ENCODE data around the gene MAGOH. TPM values are rescaled to one million over a fixed set of nuclear protein-coding genes. Genes with fewer than 3 reads are reported as not detected.
A peak's percentile ranks its signal among the peaks of the same experiment; 100 is the strongest.

The MAGOH gene
- total RNA-seq, 4 donors from 2014 or later: 5.0 to 48.6 (median 23.5) TPM

- Histone ChIP-seq H3K27me3 (no peaks in the 10 kb centered on the region), H3K4me1 (no peaks in the 10 kb centered on the region), H3K27ac (no peak overlapping the region), H3K36me3 (no peaks in the 10 kb centered on the region), H3K4me3 (no peak overlapping the region), H3K9me3 (no peaks in the 10 kb centered on the region)
- WGBS, 2 donors (ENCODE audit: low coverage in 1 of 2): 89% methylated on average over 8 of the region's 8 CpGs; no CpG with 5 or more reads in 1 of the 2 donors
- intact Hi-C loops (cut with DNase I; ENCODE audit: low total_unique reads): no loop called here
- in situ Hi-C loops (cut with MboI; ENCODE audit: low pct_ligation_motif_present in 1 of 4, low pct_unique_long_range_greater_than_20kb in 1 of 4, low sequenced_read_pairs in 3 of 4): loop anchor here in 2 of 4 donors (10.0 to 25.0 kb wide), 2 partner anchors 114 to 482 kb away; no protein-coding TSS in a partner anchor
- TF ChIP-seq EP300 (IDR thresholded peaks at IDR 0.05; ENCODE audit: low read depth) (no peak), CTCF (IDR thresholded peaks at IDR 0.05) (no peak), POLR2A (IDR thresholded peaks at IDR 0.05) (no peak), POLR2AphosphoS5 (IDR thresholded peaks at IDR 0.05) (no peak)
- no peak for DNase-seq
These were observed 42.2 kb upstream of the MAGOH start for GRCh38 chr1:53280496-53280895.

GRCh38 chr1:53279296-53280200 lies 41.2 kb upstream of the MAGOH start:
- in situ Hi-C loops (cut with MboI; ENCODE audit: low pct_ligation_motif_present in 1 of 4, low pct_unique_long_range_greater_than_20kb in 1 of 4, low sequenced_read_pairs in 3 of 4): loop anchor here (5.0 to 25.0 kb wide), 4 partner anchors 108 to 483 kb away; no protein-coding TSS in a partner anchor
- no peak overlapping the region for H3K4me3 ChIP-seq
- TF ChIP-seq CTCF (IDR thresholded peaks at IDR 0.05): no peak
- no peak for TF ChIP-seq POLR2AphosphoS5 (IDR thresholded peaks at IDR 0.05)
- no peak for TF ChIP-seq EP300 (IDR thresholded peaks at IDR 0.05; ENCODE audit: low read depth)
- intact Hi-C loops (cut with DNase I; ENCODE audit: low total_unique reads): loop anchor here (2.0 kb wide), 1 partner anchor 113 kb away; no protein-coding TSS in a partner anchor
- H3K27ac ChIP-seq: no peak overlapping the region
- 91 to 95% methylated on average over 3 to 13 of the region's 14 CpGs for WGBS, 2 donors (ENCODE audit: low coverage in 1 of 2)
- no peaks in the 10 kb centered on the region for H3K27me3 ChIP-seq
- H3K4me1 ChIP-seq: no peaks in the 10 kb centered on the region
- H3K36me3 ChIP-seq: no peaks in the 10 kb centered on the region
- no peaks in the 10 kb centered on the region for H3K9me3 ChIP-seq
- DNase-seq: no peak

- intact Hi-C loops (cut with DNase I; ENCODE audit: low total_unique reads): loop anchor here (2.0 kb wide), 1 partner anchor 114 kb away; no protein-coding TSS in a partner anchor
- 19 to 33% methylated on average over 4 to 8 of the region's 8 CpGs for WGBS, 2 donors (ENCODE audit: low coverage in 1 of 2)
- TF ChIP-seq POLR2AphosphoS5 (IDR thresholded peaks at IDR 0.05): no peak
- TF ChIP-seq POLR2A (IDR thresholded peaks at IDR 0.05): no peak
- TF ChIP-seq CTCF (IDR thresholded peaks at IDR 0.05): peak; percentile 89 to 97 (median 90)
These were observed 40.0 kb upstream of the MAGOH start for GRCh38 chr1:53278298-53278725.

GRCh38 chr1:53277326-53277725 lies 39.0 kb upstream of the MAGOH start:
- intact Hi-C loops (cut with DNase I; ENCODE audit: low total_unique reads): no loop called here
- H3K27me3 ChIP-seq: no peaks in the 10 kb centered on the region
- no peak for TF ChIP-seq EP300 (IDR thresholded peaks at IDR 0.05; ENCODE audit: low read depth)
- TF ChIP-seq CTCF (IDR thresholded peaks at IDR 0.05): no peak
- TF ChIP-seq POLR2A (IDR thresholded peaks at IDR 0.05): no peak
- no peak for TF ChIP-seq POLR2AphosphoS5 (IDR thresholded peaks at IDR 0.05)
- no peak overlapping the region for H3K4me3 ChIP-seq
- no peak overlapping the region for H3K27ac ChIP-seq
- H3K4me1 ChIP-seq: no peaks in the 10 kb centered on the region
- H3K36me3 ChIP-seq: no peaks in the 10 kb centered on the region
- DNase-seq: no peak
- no peaks in the 10 kb centered on the region for H3K9me3 ChIP-seq
- in situ Hi-C loops (cut with MboI; ENCODE audit: low pct_ligation_motif_present in 1 of 4, low pct_unique_long_range_greater_than_20kb in 1 of 4, low sequenced_read_pairs in 3 of 4): loop anchor here in 3 of 4 donors (5.0 to 25.0 kb wide), 3 partner anchors 110 to 485 kb away; no protein-coding TSS in a partner anchor
- 100% methylated on average over 5 of the region's 5 CpGs; no CpG with 5 or more reads in 1 of the 2 donors for WGBS, 2 donors (ENCODE audit: low coverage in 1 of 2)

More at GRCh38 chr1:53278298-53278725, 40.0 kb upstream of the MAGOH start:
- no peaks in the 10 kb centered on the region for H3K27me3 ChIP-seq
- no peaks in the 10 kb centered on the region for H3K9me3 ChIP-seq
- H3K27ac ChIP-seq: no peak overlapping the region
- in situ Hi-C loops (cut with MboI; ENCODE audit: low pct_ligation_motif_present in 1 of 4, low pct_unique_long_range_greater_than_20kb in 1 of 4, low sequenced_read_pairs in 3 of 4): loop anchor here in 3 of 4 donors (5.0 to 25.0 kb wide), 3 partner anchors 109 to 484 kb away; no protein-coding TSS in a partner anchor
- H3K4me1 ChIP-seq: no peaks in the 10 kb centered on the region
- DNase-seq: peak; percentile 66
- no peak overlapping the region for H3K4me3 ChIP-seq
- H3K36me3 ChIP-seq: no peaks in the 10 kb centered on the region

All from transverse colon (tissue), 4 donors.